ENCODE results near the gene CORO2B. TPM values are rescaled to one million over a fixed set of nuclear protein-coding genes. Genes with fewer than 3 reads are reported as not detected.
"Not testable (repeated sequence)": the region's sequence is repeated elsewhere in the genome, so short reads cannot be mapped to it uniquely, and the experiment has no call there.

The CORO2B gene
- total and polyA plus RNA-seq, 8 donors: 3.0 to 27.7 (median 21.0) TPM

DNA sequence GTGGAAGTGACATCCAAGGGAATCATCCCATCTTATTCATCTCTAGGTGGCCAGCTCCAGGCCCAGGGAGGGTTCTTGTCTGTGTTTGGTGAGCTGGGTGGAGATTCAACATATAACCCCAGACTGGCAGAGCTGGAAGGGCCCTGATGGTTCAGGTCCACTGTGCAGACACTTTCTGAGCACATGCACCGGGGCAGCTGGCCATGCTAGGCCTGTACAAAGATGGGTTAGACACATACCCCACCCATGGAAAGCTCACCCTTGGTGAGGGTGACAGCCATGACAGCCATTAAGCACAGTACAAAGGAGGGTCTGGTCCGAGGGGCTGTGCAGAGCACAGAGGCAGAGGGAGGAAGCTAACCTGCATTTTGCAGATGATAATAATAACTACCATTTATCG is 100.4 kb downstream of the CORO2B start:
- TF ChIP-seq, protein P1, sequence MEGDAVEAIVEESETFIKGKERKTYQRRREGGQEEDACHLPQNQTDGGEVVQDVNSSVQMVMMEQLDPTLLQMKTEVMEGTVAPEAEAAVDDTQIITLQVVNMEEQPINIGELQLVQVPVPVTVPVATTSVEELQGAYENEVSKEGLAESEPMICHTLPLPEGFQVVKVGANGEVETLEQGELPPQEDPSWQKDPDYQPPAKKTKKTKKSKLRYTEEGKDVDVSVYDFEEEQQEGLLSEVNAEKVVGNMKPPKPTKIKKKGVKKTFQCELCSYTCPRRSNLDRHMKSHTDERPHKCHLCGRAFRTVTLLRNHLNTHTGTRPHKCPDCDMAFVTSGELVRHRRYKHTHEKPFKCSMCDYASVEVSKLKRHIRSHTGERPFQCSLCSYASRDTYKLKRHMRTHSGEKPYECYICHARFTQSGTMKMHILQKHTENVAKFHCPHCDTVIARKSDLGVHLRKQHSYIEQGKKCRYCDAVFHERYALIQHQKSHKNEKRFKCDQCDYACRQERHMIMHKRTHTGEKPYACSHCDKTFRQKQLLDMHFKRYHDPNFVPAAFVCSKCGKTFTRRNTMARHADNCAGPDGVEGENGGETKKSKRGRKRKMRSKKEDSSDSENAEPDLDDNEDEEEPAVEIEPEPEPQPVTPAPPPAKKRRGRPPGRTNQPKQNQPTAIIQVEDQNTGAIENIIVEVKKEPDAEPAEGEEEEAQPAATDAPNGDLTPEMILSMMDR (IDR thresholded peaks at IDR 0.05): no peak
- DNase-seq (no peak), ATAC-seq (no peak)
- no peaks in the 10 kb centered on the region for H3K9me3 ChIP-seq
- H3K36me3 ChIP-seq: no peaks in the 10 kb centered on the region
- no peak overlapping the region for H3K27ac ChIP-seq
- H3K27me3 ChIP-seq: no peaks in the 10 kb centered on the region
- peaks cover 2 to 12% of the 10 kb centered on the region in 2 donors for H3K4me1 ChIP-seq
- no peak overlapping the region for H3K4me3 ChIP-seq
- intact Hi-C loops (cut with DNase I): no loop called here

DNA sequence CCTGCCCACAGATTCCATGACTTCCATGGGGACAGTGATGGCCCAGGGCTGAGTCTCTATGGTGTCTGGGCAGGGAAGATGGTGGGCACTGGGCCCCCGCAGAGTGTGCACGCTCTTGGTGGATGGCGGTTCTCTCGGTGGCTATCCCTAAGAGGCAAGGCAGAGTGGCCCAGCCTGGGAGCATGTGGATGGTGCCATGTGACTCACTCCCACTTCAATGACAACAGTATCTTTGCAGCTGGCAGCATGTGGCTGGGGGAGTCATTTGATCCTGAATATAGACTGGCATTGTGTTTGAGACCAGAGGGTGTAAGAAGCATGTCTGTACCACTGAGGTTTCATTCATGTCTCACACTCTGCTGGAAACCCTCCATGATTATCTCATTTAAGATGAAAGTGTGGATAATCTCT is 101.2 kb downstream of the CORO2B start:
- TF ChIP-seq, protein P1 (IDR thresholded peaks at IDR 0.05): no peak
- peaks cover 0 to 4% of the 10 kb centered on the region in 2 donors for H3K4me1 ChIP-seq
- H3K36me3 ChIP-seq: no peaks in the 10 kb centered on the region
- intact Hi-C loops (cut with DNase I): no loop called here
- H3K9me3 ChIP-seq: no peaks in the 10 kb centered on the region
- H3K27me3 ChIP-seq: no peaks in the 10 kb centered on the region
- ATAC-seq (no peak), DNase-seq (no peak)
- H3K4me3 ChIP-seq: no peak overlapping the region
- H3K27ac ChIP-seq: no peak overlapping the region

DNA sequence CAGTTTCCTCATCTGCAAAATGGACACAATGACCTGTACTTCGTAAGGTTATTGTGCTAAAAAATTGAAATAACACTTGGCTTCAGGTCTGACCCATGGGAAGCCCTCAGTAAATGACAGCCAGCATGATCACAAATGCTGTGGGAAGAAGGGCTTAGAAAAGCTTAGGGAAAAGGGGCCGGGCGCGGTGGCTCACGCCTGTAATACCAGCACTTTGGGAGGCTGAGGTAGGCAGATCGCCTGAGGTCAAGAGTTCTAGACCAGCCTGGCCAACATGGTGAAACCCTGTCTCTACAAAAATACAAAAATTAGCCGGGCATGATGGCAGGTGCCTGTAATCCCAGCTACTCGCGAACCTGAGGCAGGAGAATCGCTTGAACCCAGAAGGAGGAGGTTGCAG is 102.0 kb downstream of the CORO2B start:
- H3K9me3 ChIP-seq; H3K27me3 ChIP-seq; H3K36me3 ChIP-seq; H3K4me1 ChIP-seq; ATAC-seq; DNase-seq; H3K27ac ChIP-seq; intact Hi-C loops (cut with DNase I); H3K4me3 ChIP-seq: not testable (repeated sequence)

DNA sequence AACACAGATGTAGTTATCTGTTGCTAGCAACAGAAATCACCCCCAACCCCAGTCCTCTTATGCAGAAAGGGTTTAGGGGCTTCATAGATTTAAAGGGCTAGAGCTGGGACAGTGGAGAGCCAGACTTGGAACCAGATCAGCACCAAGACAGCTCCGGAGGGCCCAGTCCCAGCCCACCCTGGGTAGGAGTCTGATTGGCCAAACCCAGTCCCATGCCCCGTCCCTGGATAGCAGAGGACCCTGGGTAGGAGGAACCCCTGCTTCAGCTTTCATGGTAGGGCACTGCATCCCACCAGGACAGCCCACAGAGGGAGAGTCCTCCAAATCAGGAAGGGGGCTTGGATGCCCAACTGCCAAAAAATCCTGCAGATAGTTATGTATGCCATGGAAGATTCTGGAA is 103.0 kb downstream of the CORO2B start:
- TF ChIP-seq, protein P1 (IDR thresholded peaks at IDR 0.05): no peak
- H3K27me3 ChIP-seq: no peaks in the 10 kb centered on the region
- no peaks in the 10 kb centered on the region for H3K36me3 ChIP-seq
- H3K4me1 ChIP-seq: no peaks in the 10 kb centered on the region
- H3K9me3 ChIP-seq: no peaks in the 10 kb centered on the region
- ATAC-seq (no peak), DNase-seq (no peak)
- H3K4me3 ChIP-seq: no peak overlapping the region
- H3K27ac ChIP-seq: no peak overlapping the region
- intact Hi-C loops (cut with DNase I): no loop called here

DNA sequence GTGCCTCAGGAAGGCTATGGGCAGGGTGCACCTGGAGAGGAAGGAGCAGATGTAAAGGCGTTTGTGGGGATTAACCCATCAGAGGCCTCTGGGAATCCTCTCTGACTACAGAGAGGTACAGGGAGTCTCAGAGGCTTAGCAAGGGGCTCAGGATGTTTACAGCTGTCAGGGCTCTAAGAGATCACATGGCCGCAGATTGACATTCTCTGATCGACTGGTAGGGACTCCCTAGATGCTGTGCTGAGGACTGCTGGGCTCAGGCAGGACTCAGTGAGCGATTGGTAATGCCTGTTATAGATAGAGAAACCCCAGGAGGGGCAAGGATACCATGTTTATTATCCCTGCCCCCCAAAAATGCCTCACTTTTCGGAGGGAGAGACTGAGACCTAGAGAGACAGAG is 103.5 kb downstream of the CORO2B start:
- intact Hi-C loops (cut with DNase I): no loop called here
- DNase-seq: no peak
- no peaks in the 10 kb centered on the region for H3K36me3 ChIP-seq
- no peaks in the 10 kb centered on the region for H3K4me1 ChIP-seq
- H3K27ac ChIP-seq: no peak overlapping the region
- H3K9me3 ChIP-seq: no peaks in the 10 kb centered on the region
- H3K4me3 ChIP-seq: no peak overlapping the region
- no peaks in the 10 kb centered on the region for H3K27me3 ChIP-seq
- TF ChIP-seq, protein P1 (IDR thresholded peaks at IDR 0.05): no peak
- no peak for ATAC-seq

DNA sequence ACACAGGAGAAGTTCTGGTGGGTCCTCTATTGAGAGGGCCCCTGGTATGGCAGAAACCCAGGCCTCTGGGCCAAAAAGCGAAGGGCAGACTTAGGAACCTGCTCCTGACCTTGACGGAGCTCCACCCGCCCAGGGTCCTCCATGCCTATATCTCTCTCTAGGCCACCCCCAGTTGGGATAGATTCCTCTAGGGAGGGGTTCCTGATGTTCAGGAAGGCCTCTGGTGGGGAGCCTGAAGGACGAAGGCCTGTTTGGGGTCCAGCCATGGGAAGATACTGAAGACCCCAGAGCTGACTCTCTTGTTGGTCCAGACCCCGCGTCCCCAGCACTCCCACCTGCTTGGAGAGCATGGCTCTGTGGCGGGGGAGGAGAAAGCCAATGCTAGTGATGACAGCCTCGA is 104.2 kb downstream of the CORO2B start:
- Histone ChIP-seq H3K27me3 (no peaks in the 10 kb centered on the region), H3K4me3 (no peak overlapping the region), H3K9me3 (no peaks in the 10 kb centered on the region), H3K36me3 (no peaks in the 10 kb centered on the region), H3K4me1 (no peaks in the 10 kb centered on the region), H3K27ac (no peak overlapping the region)
- intact Hi-C loops (cut with DNase I): no loop called here
- DNase-seq (no peak), ATAC-seq (no peak)
- TF ChIP-seq, protein P1 (IDR thresholded peaks at IDR 0.05): no peak
